Activated T-cell treated with anti-CD3 and anti-CD28 coated beads, Interleukin-2, amount 50 U/mL, for 24 hours (primary cell): ENCODE results near the gene BEND6.
"Not testable (repeated sequence)": the region's sequence is repeated elsewhere in the genome, so short reads cannot be mapped to it uniquely, and the experiment has no call there.

Source experiments
- DNase-seq: peaks from one replicate; pipeline ENCODE4 v3.0.0-alpha.2; 2020
- H3K27ac Mint-ChIP-seq: 2 replicates; pipeline ENCODE4 v1.8.0; 2020; ENCODE audit warnings: mild to moderate bottlenecking, mixed read lengths
- H3K27me3 Mint-ChIP-seq: 2 replicates; pipeline ENCODE4 v1.8.0; 2020; ENCODE audit warnings: mixed read lengths
- H3K36me3 Mint-ChIP-seq: 2 replicates; pipeline ENCODE4 v1.8.0; 2020; ENCODE audit warnings: low read depth, mixed read lengths
- H3K4me1 Mint-ChIP-seq: 2 replicates; pipeline ENCODE4 v1.8.0; 2020; ENCODE audit warnings: low read depth, mixed read lengths
- H3K4me3 Mint-ChIP-seq: 2 replicates; pipeline ENCODE4 v1.8.0; 2020; ENCODE audit warnings: mild to moderate bottlenecking, moderate library complexity, mixed read lengths
- H3K9me3 Mint-ChIP-seq: 2 replicates; pipeline ENCODE4 v1.8.0; 2020; ENCODE audit warnings: mixed read lengths

The BEND6 gene

DNA sequence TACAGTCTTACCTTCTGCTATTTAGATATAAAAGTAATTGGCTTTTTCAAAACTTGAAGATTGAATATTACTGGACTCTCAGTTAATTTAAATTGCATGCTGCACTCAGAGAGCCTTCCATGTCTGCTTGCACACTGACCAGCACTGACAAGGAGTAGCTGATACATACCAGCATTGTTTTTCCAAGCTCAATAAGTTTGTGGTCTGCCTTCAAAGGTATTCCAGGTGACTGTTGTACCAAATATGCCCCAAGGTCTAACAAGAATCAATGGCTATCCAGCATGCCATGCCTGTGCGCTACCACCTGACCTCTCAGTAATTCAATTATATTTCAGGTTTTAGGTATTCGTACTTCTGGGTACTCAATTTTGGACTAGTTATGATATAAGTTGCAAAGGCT lies 30.0 kb downstream of the BEND6 start:
- H3K4me3 Mint-ChIP-seq, result no peak overlapping the region
- H3K9me3 Mint-ChIP-seq, result no peaks in the 10 kb centered on the region
- H3K36me3 Mint-ChIP-seq, result no peaks in the 10 kb centered on the region
- peaks cover 27% of the 10 kb centered on the region for H3K27me3 Mint-ChIP-seq
- no peak overlapping the region for H3K27ac Mint-ChIP-seq
- no peak for DNase-seq
- no peaks in the 10 kb centered on the region for H3K4me1 Mint-ChIP-seq

DNA sequence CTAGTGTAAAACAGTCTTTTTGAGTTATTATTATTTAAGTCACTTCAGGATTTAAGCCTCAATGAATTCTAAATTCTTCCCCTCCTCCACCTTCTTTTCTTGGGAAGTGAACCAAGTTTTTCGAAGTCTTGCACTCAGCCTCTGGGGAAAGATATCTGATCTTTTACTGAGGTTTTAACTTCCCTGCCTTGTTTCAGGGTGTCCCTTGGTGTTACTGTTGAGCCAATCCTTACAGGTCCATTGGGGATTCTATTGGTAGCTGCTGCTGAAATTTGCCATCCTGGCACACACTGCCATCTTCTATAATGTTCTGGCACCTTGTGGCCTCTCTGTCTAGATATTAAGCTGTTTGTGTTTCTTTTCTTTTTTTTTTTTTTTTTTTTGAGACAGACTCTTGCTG lies 31.7 kb downstream of the BEND6 start:
- no peaks in the 10 kb centered on the region for H3K36me3 Mint-ChIP-seq
- H3K4me3 Mint-ChIP-seq, result no peak overlapping the region

DNA sequence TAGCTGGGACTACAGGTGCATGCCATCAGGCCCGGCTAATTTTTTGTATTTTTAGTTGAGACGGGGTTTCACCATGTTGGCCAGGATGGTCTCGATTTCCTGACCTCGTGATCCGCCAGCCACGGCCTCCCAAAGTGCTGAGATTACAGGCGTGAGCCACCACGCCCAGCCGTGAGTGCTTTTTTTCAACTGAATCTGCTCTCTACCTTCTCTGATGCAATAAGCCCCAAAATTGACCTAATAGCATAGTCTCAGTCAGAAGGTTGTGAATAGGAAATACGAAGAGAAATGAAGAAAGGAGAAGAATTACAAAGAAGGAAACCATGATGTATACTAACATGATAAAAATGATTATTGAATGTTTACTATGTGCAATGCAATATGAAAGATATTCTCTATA lies 33.2 kb downstream of the BEND6 start:
- Mint-ChIP-seq H3K9me3 (no peaks in the 10 kb centered on the region), H3K27me3 (peaks cover 45% of the 10 kb centered on the region), H3K36me3 (no peaks in the 10 kb centered on the region), H3K27ac (no peak overlapping the region), H3K4me3 (no peak overlapping the region), H3K4me1 (no peaks in the 10 kb centered on the region)
- DNase-seq, result no peak

More for the DNA sequence above, 31.7 kb downstream of the BEND6 start:
- Mint-ChIP-seq H3K27ac (no peak overlapping the region), H3K4me1 (no peaks in the 10 kb centered on the region), H3K9me3 (no peaks in the 10 kb centered on the region), H3K27me3 (peaks cover 34% of the 10 kb centered on the region)
- DNase-seq, result no peak

DNA sequence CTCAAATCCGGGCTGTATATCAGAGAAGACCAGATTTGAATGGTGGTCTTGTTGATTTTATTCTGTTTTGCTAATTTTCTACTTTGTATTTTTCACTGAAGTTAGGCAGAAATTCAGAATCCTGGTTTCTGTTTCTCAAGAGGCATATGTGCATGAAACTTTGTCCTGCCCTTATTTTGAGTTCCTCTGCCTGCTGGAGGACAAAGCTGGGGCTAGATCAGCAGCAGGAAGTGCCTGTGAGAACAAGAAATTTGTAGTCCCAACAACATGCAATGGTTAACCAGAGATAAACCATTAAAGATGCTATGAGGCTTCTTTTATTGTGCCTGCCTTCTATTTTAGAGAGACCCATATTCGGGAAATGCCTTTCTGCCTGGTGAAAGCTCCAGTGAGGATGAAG lies 37.1 kb downstream of the BEND6 start:
- no peak for DNase-seq
- Mint-ChIP-seq H3K27me3 (peaks cover 36% of the 10 kb centered on the region), H3K9me3 (no peaks in the 10 kb centered on the region), H3K27ac (no peak overlapping the region), H3K4me1 (no peaks in the 10 kb centered on the region), H3K36me3 (no peaks in the 10 kb centered on the region), H3K4me3 (no peak overlapping the region)

DNA sequence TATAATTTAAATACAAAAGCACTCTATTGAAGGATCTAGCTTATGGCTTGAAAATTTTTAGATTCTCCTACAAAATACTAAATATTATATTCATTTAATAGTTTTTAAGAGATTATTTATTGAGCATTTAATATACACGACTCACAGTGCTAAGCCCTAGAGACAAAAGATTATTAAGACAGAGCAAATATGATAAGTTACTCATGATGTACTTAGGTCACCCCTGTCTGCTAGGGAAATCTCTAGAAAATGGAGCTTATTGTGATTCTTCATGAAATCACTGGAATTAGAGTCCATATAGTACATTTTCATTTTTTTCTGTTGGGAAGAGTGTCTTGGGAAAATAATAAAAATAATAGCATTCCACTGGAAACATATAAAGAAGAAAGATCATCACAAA lies 37.8 kb downstream of the BEND6 start:
- Mint-ChIP-seq H3K27me3 (peaks cover 32% of the 10 kb centered on the region), H3K36me3 (no peaks in the 10 kb centered on the region), H3K4me1 (no peaks in the 10 kb centered on the region), H3K27ac (no peak overlapping the region), H3K9me3 (no peaks in the 10 kb centered on the region), H3K4me3 (no peak overlapping the region)
- DNase-seq, result no peak

DNA sequence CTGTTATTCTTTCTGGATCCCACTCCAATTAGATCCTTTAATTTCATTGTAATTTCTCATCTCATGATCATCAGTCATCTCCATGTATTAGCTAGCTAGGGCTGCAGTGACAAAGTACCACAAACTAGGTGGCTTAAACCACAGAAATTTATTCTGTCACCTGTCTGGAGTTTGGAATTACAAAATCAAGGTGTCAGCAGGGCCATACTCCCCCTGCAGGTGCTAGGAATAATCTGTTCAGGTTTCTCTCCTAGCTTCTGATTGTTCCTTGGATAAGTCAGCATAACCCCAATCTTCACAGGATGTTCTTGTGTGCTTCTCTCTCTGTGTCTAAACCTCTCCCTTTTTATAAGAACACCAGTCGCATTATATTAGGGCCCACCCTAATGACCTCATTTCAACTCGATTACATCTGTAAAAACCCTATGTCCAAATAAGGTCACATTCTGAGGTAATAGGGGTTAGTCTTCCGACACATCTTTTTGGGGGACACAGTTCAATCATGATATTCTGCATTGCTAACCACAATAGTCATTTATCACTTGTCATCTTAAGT lies 40.5 kb downstream of the BEND6 start:
- no peak overlapping the region for H3K27ac Mint-ChIP-seq
- H3K4me1 Mint-ChIP-seq, result no peaks in the 10 kb centered on the region
- no peak for DNase-seq
- H3K4me3 Mint-ChIP-seq, result no peak overlapping the region
- no peaks in the 10 kb centered on the region for H3K9me3 Mint-ChIP-seq
- peaks cover 30% of the 10 kb centered on the region for H3K27me3 Mint-ChIP-seq
- H3K36me3 Mint-ChIP-seq, result no peaks in the 10 kb centered on the region

DNA sequence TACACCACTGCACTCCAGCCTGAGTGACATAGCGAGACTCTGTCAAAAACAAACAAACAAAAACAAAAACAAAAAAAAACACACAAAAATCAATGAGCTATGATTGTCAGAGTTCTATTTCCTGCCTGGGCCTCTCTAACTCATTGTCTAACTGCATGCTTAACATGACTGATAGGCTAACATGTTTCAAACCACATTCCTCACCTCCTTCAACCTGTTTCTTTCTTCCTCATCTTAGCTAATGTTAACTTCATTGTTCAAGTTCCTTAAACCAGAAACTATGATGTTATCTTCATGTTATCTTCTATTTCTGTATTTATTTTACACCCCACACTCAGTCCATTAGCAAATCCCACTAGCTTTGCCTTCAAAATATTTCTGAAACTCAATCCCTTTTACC lies 41.5 kb downstream of the BEND6 start:
- no peaks in the 10 kb centered on the region for H3K9me3 Mint-ChIP-seq
- H3K4me3 Mint-ChIP-seq, result no peak overlapping the region
- no peaks in the 10 kb centered on the region for H3K4me1 Mint-ChIP-seq
- no peak for DNase-seq
- peaks cover 33% of the 10 kb centered on the region for H3K27me3 Mint-ChIP-seq
- H3K27ac Mint-ChIP-seq, result no peak overlapping the region
- H3K36me3 Mint-ChIP-seq, result no peaks in the 10 kb centered on the region

DNA sequence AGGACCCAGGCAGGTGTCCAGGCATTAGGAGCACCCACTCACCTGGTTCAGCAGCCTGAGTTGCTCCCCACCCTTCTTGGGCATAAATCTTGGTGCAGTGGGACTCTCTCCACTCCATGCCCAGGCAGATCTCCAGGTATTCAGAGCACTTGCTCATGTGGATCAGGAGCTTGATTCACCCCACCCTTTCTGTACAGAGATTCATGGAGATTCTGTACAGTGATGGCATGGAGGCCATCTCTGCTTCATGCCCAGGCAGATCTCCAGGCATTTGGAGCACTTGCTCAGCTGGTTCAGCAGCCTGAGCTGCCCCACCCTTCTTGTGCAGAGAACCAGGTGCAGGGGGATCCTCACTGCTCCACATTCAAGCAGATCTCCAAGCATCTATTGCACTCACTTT lies 44.1 kb downstream of the BEND6 start:
- no peak for DNase-seq
- no peak overlapping the region for H3K27ac Mint-ChIP-seq
- H3K9me3 Mint-ChIP-seq, result no peaks in the 10 kb centered on the region
- H3K27me3 Mint-ChIP-seq, result peaks cover 18% of the 10 kb centered on the region
- H3K36me3 Mint-ChIP-seq, result no peaks in the 10 kb centered on the region
- H3K4me1 Mint-ChIP-seq, result no peaks in the 10 kb centered on the region
- no peak overlapping the region for H3K4me3 Mint-ChIP-seq

DNA sequence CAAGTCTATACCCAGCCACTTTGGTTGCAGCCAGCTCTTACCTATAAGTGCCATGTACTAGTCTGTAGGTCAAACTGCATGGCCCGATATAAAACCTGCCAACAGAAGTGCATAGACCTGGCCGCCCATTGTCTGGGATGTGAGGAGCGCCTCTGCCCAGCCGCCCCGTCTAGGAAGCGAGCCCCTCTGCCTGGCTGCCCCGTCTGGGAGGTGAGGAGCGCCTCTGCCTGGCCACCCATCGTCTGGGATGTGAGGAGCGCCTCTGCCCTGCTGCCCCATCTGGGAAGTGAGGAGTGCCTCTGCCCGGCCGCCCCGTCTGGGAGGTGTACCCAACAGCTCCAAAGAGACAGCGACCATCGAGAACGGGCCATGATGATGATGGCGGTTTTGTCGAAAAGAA lies 44.8 kb downstream of the BEND6 start:
- not testable (repeated sequence) for H3K27ac Mint-ChIP-seq, H3K4me3 Mint-ChIP-seq, H3K4me1 Mint-ChIP-seq, H3K9me3 Mint-ChIP-seq, DNase-seq, H3K36me3 Mint-ChIP-seq
- H3K27me3 Mint-ChIP-seq, result peaks cover 17% of the 10 kb centered on the region

DNA sequence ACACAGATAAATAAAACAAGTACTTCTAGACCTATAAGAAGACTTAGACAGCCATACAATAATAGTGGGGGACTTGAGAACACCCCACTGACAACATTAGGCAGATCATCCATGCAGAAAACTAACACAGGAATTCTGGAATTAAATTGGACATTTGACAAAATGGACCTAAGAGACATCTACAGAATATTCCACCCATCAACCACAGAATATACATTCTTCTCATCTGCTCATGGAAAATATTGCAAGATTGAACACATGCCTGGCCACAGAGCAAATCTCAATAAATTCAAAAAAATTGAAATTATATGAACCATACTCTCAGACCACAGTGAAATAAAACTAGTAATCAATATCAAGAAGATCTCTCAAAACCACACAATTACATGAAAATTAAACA lies 47.3 kb downstream of the BEND6 start:
- Mint-ChIP-seq H3K27ac (no peak overlapping the region), H3K4me3 (no peak overlapping the region), H3K27me3 (peaks cover 14% of the 10 kb centered on the region), H3K4me1 (no peaks in the 10 kb centered on the region), H3K36me3 (no peaks in the 10 kb centered on the region), H3K9me3 (no peaks in the 10 kb centered on the region)
- DNase-seq, result no peak

DNA sequence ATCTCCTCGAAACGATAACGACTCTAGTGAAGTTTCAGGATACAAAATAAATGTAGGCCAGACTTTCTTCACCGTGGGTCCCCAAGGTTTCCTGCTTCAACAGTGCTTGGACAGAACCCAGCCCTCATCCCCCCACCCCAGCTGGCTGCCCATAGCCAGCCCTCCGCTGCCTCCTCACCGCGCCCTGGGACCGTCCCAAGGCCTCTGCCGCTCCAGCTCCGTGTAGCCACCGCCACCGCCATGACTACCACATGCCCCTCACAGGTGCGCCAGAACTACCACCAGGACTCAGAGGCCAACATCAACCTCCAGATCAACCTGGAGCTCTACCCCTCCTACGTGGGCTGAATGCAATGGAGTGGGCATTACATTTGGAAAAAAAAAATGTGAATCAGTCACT lies 49.4 kb downstream of the BEND6 start:
- no peaks in the 10 kb centered on the region for H3K4me1 Mint-ChIP-seq
- H3K36me3 Mint-ChIP-seq, result no peaks in the 10 kb centered on the region
- no peak for DNase-seq
- no peak overlapping the region for H3K4me3 Mint-ChIP-seq
- no peak overlapping the region for H3K27ac Mint-ChIP-seq
- peaks cover 5% of the 10 kb centered on the region for H3K27me3 Mint-ChIP-seq
- H3K9me3 Mint-ChIP-seq, result no peaks in the 10 kb centered on the region

DNA sequence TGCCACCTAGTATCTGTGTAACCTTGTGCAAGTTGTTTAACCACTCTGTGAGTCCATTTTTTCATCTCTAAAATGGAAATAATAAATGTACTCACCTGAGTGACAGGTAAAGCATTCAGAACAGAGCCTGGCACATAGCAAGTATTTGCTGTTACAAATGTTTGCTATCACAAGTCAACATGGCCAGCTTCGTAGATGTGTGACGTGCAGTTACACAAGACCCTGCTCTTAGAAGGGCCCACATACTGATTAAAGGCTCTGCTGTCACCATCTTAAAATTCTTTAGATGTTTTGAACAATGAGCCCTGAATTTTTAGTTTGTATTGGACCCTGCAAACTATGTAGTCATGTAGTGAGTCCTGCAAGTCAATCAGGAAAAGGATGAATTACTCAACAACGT lies 51.2 kb downstream of the BEND6 start:
- no peaks in the 10 kb centered on the region for H3K9me3 Mint-ChIP-seq
- H3K27ac Mint-ChIP-seq, result no peak overlapping the region
- no peak overlapping the region for H3K4me3 Mint-ChIP-seq
- H3K36me3 Mint-ChIP-seq, result no peaks in the 10 kb centered on the region
- H3K27me3 Mint-ChIP-seq, result peaks cover 4% of the 10 kb centered on the region
- no peaks in the 10 kb centered on the region for H3K4me1 Mint-ChIP-seq
- no peak for DNase-seq

DNA sequence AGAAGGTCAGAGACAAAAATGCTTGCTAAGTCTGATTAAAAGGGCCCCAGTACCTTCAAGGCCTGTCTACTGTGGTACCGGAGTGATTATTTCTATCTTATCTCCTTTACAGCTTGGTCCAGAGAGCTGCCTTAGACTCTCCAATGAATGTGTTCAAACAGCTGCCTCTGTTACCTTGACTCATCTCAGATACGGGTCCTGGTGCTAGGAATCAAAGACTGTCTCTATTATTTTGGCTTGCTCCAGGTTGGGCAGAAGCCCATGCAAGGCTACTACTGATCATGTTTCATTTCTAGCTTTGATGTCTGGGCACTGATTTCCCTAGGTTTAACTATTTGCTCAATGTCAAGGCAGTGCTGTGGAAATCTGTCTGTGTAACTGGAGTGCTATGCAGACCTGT lies 53.2 kb downstream of the BEND6 start:
- not testable (repeated sequence) for H3K36me3 Mint-ChIP-seq, H3K27ac Mint-ChIP-seq, H3K27me3 Mint-ChIP-seq, DNase-seq, H3K4me3 Mint-ChIP-seq, H3K4me1 Mint-ChIP-seq, H3K9me3 Mint-ChIP-seq

DNA sequence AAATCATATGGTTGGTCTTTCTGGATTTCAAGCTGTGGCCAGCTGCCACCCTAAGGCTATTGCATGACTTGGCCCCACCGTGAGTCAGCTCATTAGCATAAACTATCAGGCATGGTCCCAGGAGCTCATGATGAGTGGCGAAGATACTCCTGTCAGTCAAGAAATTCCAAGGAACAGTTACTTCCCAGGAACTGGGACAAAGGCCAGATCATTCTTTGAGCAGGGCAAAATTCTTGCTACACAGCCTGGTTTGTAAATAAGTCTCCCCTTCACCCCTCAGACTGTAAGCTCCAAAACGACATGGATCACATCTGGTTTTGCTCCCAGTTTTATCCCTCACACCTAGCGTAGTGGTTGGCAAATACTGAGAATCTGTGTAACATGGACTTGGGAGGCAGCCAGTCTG lies 58.6 kb downstream of the BEND6 start:
- H3K27ac Mint-ChIP-seq, result no peak overlapping the region
- H3K9me3 Mint-ChIP-seq, result no peaks in the 10 kb centered on the region
- H3K36me3 Mint-ChIP-seq, result no peaks in the 10 kb centered on the region
- H3K4me3 Mint-ChIP-seq, result no peak overlapping the region
- no peaks in the 10 kb centered on the region for H3K4me1 Mint-ChIP-seq
- DNase-seq, result no peak
- peaks cover 12% of the 10 kb centered on the region for H3K27me3 Mint-ChIP-seq

DNA sequence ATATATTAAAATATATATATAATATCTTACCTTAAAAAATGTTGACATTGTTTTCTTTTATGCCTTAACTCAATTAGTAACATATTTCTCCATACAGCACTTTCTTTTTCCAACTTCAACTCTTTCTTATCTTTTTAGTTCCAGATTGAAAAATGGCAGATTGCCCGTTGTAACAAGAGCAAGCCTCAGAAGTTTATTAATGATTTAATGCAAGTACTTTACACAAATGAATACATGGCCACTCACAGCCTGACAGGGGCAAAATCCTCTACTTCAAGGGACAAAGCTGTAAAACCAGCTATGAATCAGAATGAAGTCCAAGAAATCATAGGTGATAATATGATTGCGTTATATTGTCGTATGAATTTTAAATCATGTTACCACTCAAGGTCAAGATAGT lies 62.2 kb downstream of the BEND6 start:
- H3K4me1 Mint-ChIP-seq, result no peaks in the 10 kb centered on the region
- peaks cover 8% of the 10 kb centered on the region for H3K27me3 Mint-ChIP-seq
- H3K4me3 Mint-ChIP-seq, result no peak overlapping the region
- no peaks in the 10 kb centered on the region for H3K9me3 Mint-ChIP-seq
- no peak for DNase-seq
- H3K27ac Mint-ChIP-seq, result no peak overlapping the region
- H3K36me3 Mint-ChIP-seq, result no peaks in the 10 kb centered on the region

DNA sequence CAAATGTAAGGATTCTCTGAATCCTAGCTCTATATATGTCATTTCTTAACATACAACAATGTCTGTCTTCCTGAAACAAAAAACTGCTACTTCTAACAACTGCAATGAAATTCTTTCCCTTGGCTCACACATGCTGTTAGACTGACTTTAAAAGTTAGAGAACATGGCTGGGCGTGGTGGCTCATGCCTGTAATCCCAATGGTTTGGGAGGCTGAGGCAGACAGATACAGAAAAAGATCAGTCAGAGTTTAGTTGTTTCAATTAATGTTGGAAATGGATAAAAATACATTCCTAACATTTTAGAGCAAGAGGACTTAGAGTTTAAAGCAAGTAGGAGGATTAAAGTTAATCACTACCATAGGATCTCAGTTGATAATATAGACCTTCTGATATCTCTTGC lies 62.9 kb downstream of the BEND6 start:
- no peak overlapping the region for H3K27ac Mint-ChIP-seq
- no peaks in the 10 kb centered on the region for H3K36me3 Mint-ChIP-seq
- H3K4me3 Mint-ChIP-seq, result no peak overlapping the region
- no peaks in the 10 kb centered on the region for H3K4me1 Mint-ChIP-seq
- no peaks in the 10 kb centered on the region for H3K9me3 Mint-ChIP-seq
- no peak for DNase-seq
- peaks cover 8% of the 10 kb centered on the region for H3K27me3 Mint-ChIP-seq
